Fibroblast of gingiva (primary cell): ENCODE results near the gene SPINK2.

Experiments used
- DNase-seq: peaks from one replicate; pipeline ENCODE4 v3.0.0-alpha.2; 2011; ENCODE audit warnings: low read depth

Gene SPINK2

DNA sequence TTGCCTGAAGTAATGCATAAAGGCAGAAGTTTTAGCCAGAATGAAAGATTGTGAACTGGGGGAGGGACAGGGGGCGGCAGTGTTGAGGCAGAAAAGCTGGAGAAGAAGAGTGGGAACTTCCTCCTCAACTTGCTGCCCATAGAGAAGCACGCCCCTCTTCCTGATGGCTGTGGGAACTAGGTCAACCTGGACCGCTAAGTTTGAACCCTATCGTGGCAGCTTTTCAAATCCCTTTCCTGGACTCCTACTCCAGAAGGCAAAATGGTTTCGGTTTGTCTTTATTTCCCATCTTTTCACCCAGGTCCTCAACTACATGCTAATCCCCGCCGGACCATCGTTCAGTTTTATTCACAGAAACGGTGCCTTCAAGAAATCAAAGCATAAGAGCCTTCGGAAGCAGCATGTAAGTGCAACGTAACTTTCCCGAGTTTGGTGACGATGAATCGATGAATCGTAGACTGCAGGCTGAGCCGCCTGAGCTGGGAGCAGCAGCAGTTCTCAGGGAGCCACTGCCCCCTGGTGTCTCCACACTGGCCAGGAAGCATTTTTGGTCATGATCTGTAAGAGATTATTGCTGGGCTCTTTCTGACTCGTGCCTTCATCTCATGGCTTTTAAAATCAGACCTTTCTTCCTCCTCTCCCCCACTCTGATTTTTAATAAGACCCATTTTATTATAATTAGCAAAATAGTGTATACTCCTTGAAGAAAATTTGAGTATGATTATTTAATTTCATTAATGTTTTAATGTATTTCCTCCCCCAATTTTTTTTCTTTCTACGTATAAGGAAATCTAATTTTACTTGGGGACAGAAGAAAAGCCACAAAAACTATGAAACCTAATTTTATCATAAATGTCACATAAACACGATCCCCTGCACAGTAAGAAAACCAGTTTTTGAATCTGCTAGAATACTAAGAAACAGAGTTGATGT, 21.4 kb downstream of the SPINK2 start:
- peak; percentile 80 for DNase-seq

DNA sequence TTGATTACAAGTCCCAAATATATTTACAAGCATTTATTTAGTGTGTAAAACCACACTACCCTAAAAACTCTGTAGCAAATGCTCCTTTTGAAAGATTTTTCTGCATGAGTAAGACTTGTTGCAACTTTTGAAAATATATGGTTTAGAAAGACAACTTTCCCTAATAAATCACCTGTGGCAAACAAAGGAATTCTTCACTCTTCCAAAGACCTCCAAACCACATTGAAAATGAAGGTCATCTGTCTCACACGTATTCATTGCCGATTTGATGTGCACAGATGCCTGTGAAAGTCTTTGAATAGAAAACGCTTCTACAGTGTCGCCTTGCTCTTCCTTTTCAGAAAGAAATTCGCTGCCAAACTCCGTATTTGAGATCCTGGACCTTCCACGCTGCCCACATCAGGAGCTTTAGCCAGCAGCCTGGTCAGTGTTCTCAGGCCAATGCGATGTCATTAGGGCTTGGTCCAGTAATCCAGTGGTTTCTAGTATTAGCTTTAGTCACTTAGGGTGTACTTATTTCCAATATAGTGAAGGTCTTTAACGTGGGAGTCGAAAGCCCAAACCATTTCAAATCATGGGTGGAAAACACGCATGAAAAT, 22.2 kb downstream of the SPINK2 start:
- DNase-seq = no peak

DNA sequence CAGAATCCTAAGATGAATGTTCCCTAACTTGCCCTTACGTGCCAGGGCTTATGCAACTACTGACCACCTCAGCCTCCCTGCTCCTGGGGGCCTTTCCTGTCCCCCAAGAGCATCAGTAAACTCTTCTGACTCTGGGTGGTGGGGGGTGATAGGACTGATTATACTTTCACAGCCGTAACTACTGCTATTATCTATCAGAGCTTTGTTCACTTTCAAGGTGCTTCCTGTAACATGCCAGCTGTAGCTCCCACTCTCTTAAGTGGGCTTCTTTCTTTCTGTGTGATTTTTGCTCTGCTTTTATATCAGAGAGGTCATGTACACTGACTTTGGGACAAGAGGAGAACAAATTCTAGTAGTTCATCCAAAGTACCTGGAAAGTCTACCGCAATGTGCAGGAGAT, 25.3 kb downstream of the SPINK2 start:
- no peak for DNase-seq

DNA sequence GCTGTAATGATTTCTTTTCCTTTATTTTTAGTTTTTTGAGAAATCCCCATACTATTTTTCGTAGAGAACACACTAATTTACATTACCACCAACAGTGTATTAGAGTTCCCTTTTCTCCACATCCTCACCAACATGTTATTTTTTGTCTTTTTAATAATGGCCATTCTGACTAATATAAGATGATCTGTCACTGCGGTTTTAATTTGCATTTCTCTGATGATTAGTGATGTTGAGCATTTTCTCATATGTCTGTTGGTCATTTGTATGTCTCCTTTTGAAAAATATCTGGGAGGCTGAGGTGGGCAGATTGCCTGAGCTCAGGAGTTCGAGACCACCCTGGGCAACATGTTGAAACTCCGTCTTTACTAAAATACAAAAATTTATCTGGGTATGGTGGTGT, 30.2 kb downstream of the SPINK2 start:
- DNase-seq = no peak

DNA sequence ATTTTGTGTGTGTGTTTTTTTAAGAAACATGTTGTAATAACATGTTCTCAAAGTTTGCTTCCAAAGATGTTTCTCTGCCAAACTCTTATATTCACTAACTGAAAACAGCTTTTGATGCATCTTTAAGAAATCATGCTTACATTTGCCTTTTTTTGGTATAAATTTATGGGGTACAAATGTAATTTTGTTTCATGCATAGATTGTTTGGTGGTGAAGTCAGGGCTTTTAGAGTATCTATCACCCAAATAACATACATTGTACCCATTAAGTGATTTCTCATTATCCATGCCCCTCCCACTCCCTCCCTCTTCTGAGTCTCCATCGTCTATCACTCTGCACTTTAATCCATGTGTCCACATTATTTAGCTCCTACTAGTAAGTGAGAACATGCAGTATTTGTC, 30.8 kb downstream of the SPINK2 start:
- DNase-seq = peak; percentile 54

DNA sequence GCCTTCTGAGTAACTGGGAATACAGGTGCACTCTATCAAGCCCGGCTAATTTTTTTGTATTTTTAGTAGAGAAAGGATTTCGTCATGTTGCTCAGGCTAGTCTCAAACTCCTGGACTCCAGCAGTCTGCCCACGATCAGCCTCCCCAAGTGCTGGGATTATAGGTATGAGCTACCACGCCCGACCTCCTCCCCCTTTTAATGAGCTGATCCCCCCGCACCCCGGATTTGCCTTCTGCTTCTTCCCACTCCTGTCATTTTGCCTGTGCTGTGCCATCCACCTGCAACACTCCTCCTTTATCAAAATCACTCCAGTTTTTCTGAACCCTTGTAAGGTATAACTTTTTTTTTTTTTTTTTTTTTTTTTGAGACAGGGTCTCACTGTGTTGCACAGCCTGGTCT, 33.4 kb downstream of the SPINK2 start:
- DNase-seq = no peak

DNA sequence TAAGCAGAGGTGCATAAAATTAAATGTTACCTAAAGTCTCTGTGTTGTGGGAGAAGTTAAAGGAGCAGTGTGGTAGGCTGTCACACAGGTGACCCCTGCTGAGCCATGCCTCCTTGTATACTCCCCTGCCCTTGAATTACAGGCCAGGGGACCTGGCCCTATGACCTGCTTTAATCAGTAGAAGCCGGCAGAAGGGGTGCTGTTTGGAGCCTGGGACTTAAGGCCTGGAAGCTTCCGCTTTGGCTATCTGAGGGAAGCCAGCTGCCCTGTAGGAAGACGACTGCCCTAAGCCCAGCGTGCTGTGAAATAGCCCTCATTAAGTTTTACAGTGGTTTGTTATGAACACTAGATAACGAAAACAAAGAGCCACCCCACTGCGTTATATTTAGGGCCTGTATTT, 34.1 kb downstream of the SPINK2 start:
- DNase-seq = no peak

DNA sequence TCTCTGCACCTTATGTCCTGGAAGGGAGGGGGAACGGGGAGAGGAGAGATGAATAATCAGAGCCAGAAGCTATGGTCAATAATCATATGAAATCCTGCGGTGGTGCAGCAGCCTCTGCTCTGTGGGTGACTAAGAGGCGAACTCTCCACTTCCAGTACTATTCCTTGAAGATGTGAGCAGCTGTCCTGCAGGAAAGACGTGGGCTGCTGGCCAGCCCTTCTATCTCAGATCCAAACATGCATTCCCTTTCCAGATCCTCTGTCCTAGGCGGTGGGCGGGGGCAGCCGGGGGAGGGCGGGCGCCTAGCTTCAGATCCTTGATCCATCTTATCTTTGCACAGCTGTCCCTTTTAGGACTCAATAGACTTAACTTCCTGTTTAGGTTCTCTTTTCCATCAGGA, 34.5 kb downstream of the SPINK2 start:
- DNase-seq = peak; percentile 29

DNA sequence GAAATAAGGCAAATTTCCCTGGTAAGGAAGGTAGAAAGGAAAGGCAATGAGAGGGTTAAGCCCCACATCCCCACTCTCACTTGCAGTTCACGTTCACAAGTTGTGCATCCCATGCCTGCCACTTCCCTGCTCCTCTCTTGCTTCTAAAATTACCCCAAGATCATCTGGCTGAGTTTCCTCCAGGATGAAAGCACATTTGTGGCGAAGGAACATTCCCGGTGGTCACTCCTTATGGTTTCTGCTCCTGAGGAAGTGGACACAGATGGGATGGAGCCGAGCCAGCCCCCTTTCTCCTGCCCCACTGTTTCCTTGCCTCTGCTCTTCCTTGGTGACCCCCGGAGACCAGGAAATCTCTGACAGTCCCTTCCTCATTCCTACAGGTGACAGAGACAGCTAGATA, 37.5 kb downstream of the SPINK2 start:
- DNase-seq = no peak

DNA sequence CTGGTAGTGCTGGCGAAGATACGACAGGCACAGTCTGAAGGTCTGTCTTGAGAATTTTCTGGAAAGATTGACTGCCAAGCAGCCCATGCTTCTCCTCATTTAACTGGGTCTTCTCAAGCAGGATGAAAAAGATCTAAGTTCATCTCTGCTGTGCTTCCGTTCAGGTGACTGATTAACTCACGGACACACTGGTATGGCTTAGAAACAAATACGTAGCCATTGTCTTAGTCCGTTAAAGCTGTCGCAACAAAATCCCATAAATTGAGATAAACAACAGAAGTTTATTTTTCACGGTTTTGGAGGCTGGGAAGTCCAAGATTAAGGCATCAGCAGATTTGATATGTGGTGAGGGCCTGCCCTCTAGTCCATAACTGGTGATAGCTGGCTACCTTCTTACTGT, 39.5 kb downstream of the SPINK2 start:
- no peak for DNase-seq

DNA sequence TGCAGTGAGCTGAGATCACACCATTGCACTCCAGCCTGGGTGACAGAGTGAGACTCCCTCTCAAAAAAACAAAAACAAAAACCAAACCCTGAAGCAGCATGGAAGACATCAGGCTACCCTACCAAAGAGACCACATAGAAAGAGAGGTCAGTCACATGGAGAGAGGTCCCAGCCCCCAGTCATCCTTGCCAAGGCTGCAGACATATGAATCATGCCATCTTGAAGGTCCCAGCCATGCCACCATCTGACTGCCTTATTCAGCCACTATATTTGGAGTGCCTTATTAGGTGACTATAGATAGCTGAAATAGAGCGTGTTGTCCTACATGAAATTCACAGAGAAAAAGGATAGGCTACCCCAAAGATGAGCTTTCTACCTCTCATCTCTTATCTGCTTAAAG, 48.2 kb downstream of the SPINK2 start:
- DNase-seq = no peak

DNA sequence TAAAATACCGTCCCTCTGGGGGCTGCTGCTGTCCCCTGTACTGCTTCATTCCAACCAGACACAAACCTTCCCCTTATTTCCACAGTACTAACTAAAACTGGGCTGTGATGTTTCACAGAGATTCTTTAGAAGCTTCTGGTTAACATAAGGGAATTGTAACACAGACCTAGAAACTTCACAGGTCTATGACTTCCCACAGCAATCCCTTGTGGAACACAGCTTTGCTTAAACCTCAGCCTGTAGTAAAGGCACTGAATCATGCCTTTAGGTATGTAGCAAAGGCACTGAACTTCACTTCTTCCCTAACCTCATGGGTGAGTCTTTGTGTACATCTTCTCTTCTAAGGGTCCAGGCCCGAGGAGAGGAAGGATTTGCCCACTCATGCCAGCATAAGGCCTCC, 49.4 kb downstream of the SPINK2 start:
- no peak for DNase-seq

DNA sequence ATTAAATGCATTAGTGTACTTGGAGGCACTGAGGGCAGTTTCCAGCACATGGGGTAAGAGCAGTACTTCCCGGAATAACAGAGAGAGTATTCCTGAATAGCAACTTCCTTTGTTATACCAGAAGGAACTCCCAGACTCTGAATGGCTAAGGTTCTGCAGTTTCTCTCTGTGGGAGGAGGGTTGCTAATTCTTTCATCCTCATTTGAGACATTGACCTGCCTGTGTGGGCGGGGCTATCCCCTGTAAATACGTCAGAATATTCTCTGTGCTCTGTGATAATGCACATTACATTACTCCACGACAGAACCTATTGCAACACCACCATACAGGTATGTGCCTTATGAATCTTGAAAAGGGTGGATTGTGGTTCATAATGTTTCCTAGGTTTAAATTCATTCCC, 52.7 kb downstream of the SPINK2 start:
- no peak for DNase-seq

DNA sequence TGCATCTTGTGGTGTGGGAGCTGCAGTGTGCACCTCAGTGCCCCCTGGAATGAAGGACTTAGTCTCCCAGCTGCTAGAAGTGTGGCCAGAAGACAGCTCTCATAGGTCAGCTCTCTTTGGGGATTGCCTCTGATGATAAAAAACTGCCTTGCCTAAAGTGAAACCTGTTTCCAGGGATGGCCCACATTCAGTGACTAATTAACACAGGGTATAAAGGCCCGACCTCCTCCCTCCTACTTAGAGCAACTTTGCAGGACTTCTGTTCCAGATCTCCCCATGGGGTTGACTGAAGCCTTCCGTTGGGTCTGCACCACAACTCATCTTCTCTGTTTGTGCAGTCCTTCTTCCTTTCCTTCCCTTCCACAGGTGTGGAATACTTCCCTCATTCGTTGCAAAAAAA, 53.2 kb downstream of the SPINK2 start:
- DNase-seq = no peak

DNA sequence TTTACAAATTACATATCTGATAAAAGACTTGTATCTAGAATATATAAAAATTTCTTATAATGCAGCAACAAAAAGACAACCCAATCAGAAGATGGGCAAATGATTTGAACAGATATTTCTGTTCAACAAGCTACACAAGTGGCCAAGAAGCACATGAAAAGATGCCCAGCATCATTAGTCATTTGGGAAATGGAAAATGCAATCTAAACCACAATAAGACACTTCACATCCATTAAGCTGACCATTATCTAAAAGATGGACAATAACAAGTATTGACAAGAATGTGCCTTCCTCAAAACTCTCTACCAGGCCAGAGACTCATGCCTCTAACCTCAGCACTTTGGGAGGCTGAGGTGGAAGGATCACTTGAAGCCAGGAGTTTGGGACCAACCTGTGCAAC, 53.9 kb downstream of the SPINK2 start:
- no peak for DNase-seq

DNA sequence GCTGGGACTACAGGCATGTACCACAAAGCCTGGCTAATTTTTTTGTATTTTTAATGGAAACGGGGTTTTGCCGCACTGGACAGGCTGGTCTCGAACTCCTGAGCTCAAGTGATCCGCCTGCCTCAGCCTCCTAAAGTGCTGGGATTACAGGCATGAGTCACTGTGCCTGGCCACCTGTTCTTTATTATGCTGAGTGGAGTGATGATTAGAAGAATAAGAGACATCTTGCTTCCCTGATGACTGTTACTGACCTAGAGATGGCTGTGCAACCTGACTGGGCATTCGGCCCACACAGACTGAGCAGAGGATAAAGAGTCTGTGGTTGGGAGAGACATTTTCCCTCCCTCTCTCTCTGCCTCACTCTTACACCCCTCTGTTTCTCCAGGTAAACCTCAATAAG, 56.7 kb downstream of the SPINK2 start:
- DNase-seq = peak; percentile 11

DNA sequence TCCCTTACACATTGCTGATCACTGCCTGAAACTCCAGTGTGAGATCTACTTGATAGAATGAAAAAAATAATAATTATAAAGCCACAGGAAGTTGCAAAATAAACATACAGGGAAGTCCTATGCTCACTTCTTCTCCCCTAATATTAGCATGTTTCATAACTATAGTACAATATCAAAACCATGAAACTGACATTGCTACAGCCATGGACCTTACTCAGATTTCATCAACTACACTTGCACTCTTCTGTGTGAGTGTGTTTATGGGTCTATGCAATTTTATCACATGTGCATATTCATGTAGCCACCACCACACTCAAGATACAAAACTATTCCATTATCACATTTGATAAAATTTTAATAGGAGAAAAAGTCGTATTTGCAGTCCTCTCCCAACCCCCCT, 57.3 kb downstream of the SPINK2 start:
- no peak for DNase-seq

DNA sequence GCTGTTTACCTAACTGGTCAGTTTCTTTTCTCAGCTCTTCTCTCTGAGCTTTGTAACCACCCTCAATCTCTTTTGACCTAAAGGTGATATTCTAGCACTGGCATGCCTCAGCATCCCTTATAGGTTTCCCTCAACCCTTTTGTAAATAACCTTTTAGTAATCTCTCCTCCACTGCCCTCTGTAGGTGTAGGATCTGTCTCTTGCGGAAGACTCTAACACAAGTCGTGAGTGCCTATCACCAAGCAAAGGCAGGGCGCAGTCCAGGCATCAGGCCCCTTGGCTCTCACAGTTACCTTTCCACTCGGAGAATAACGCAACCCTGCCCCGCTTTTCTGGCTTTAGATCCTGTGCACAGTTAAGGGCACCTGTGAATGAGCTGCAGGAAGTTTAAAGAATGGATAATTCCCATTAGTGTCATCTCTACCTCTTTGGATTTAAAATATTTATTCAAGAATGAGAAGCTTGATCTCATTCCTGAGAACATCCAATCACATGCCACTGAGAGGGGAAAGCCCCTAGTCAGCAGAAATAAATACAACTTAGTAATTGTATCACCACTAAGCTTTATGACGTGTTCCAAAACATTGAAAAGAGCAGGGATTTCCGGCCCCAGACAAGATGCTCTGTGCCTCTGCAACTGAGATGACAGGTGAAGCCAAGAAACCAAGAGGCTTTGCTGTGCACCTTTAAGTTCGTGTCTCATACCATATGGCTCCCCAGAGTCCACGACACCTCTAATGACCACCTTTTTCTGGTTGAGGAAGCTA, 58.8 kb downstream of the SPINK2 start:
- no peak for DNase-seq

DNA sequence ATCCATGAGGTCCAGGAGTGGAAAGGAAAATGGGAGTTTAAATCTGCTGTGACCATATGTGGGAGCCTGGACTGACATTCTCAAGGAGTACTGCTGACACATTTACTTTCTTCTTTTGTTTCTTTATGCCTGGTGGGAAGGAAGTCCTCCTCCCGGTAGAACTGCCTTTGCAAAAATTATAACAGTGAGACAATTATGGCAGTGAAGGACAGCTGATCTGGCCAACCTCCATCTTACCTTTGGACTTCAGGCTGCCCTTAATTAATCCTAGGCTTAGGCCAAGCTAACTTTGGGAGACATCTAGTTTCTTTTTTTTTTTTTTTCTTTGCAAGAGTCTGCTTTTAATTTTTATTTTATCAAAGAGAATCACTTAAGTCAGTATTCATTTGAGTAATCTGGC, 61.3 kb downstream of the SPINK2 start:
- DNase-seq = no peak
